LNCaP clone FGC (cell line): ENCODE data around the gene HDGFL2.
A peak's percentile ranks its signal among the peaks of the same experiment; 100 is the strongest.

Source experiments
- DNase-seq: peaks from one replicate; pipeline ENCODE4 v3.0.0-alpha.2; 2011; ENCODE audit warnings: low read depth
- H3K4me3 ChIP-seq: 2 replicates; pipeline ENCODE4 v1.5.1; 2011; ENCODE audit warnings: mild to moderate bottlenecking, low read depth, low read length, control low read depth
- TF ChIP-seq, protein P1 (sequence below): IDR thresholded peaks from 2 replicates; pipeline ENCODE4 v1.5.1; 2012; ENCODE audit warnings: mild to moderate bottlenecking; ENCODE audit not compliant: control insufficient read depth, insufficient read depth; ENCODE audit errors: extremely low read depth

HDGFL2 gene

DNA sequence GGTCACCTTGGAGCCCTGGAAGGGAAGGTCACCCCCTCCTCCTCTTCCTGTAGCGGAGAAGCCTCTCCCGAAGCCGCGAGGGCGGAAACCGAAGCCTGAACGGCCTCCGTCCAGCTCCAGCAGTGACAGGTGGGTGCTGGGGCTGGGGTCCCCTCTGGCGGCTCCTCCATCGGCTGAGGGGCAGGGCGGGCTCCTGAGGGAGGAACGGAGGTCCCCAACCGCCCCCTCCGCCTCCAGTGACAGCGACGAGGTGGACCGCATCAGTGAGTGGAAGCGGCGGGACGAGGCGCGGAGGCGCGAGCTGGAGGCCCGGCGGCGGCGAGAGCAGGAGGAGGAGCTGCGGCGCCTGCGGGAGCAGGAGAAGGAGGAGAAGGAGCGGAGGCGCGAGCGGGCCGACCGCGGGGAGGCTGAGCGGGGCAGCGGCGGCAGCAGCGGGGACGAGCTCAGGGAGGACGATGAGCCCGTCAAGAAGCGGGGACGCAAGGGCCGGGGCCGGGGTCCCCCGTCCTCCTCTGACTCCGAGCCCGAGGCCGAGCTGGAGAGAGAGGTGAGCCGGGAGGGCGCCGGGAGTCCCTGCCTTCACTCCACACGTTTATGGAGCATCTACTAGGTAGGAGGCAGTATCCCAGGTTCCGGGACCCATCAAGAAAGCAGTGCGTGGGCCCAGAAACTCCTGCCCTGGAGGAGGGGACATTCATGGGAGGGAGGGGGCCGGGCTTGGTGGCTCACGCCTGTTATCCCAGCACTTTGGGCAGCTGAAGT lies 22.0 kb downstream of the HDGFL2 start:
- no peak overlapping the region for H3K4me3 ChIP-seq
- TF ChIP-seq, protein P1, sequence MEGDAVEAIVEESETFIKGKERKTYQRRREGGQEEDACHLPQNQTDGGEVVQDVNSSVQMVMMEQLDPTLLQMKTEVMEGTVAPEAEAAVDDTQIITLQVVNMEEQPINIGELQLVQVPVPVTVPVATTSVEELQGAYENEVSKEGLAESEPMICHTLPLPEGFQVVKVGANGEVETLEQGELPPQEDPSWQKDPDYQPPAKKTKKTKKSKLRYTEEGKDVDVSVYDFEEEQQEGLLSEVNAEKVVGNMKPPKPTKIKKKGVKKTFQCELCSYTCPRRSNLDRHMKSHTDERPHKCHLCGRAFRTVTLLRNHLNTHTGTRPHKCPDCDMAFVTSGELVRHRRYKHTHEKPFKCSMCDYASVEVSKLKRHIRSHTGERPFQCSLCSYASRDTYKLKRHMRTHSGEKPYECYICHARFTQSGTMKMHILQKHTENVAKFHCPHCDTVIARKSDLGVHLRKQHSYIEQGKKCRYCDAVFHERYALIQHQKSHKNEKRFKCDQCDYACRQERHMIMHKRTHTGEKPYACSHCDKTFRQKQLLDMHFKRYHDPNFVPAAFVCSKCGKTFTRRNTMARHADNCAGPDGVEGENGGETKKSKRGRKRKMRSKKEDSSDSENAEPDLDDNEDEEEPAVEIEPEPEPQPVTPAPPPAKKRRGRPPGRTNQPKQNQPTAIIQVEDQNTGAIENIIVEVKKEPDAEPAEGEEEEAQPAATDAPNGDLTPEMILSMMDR: no peak
- DNase-seq: no peak

DNA sequence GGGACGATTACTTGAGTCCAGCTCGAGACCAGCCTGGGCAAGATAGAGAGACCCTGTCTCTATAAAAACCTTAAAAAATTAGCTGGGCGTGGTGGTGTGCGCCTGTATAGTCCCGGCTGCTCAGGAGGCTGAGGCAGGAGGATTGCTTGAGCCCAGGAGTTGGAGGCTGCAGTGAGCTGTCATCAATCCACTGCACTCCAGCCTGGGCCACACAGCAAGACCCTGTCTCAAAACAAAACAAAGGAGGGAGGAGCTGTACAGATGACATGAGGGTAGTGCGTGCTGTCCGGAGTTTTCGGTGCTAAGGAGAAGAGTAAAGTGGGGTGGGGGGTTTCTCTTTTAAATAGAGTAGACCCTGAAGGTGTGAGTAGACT lies 22.6 kb downstream of the HDGFL2 start:
- no peak for DNase-seq
- TF ChIP-seq, protein P1: no peak
- no peak overlapping the region for H3K4me3 ChIP-seq

DNA sequence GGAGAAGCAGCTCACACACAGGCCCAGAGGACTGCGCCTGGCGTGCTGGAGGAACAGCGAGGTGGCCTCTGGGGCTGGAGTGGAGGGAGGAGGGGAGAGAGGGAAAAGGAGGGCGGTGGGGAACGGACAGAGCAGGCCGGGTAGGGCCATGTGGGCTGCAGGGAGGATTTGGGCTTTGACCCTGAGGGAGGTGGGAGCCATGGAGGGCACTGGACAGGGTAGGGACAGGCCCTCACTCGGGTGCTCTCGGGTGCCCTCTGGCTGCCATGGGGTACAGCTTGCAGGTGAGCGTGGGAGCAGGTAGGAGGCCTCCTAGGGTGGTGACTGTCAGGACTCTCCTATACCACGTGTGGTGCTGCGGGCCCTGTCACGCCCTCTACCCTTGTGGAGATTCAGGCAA lies 23.4 kb downstream of the HDGFL2 start:
- H3K4me3 ChIP-seq: no peak overlapping the region
- no peak for DNase-seq
- TF ChIP-seq, protein P1: peak; percentile 55

DNA sequence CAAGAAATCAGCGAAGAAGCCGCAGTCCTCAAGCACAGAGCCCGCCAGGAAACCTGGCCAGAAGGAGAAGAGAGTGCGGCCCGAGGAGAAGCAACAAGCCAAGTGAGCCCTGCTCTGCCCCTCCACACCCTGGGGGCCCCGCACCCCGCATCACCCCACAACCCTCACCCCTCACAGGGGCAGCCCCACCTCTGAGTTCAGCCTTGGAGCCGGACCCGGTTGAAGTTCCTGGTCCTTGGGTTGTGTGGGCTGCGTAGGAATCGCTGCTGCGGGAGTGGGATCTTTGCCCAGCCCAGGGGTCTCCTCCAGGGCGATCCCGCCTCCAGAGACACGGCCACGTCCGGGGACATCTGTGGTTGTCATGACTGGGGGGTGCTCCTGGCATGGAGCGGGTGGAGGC lies 24.2 kb downstream of the HDGFL2 start:
- TF ChIP-seq, protein P1: no peak
- H3K4me3 ChIP-seq: no peak overlapping the region
- DNase-seq: no peak

DNA sequence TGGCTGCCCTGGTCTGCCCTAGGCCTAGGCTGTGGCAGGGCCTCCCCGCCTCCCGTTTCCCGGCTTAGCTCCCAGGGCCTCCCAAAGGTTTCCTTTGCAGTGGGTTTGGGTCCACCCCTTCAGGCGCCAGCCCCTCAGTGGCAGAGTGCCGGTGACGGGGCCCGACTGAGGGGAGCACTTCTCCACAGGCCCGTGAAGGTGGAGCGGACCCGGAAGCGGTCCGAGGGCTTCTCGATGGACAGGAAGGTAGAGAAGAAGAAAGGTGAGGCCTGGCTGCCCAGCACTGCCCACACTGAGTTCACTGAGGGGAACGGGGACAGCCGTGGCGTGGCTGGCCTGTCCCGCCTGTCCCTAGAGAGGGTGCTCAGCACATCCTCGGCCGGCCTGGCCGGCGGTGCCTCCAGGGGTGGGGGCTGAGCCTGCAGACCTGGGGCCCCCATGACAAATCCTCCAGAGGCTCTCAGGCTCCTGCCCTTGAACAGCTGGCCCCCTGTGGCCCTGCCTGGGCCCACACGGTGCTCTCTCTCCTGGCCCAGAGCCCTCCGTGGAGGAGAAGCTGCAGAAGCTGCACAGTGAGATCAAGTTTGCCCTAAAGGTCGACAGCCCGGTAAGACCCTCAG lies 25.8 kb downstream of the HDGFL2 start:
- DNase-seq: no peak
- TF ChIP-seq, protein P1: no peak
- H3K4me3 ChIP-seq: no peak overlapping the region

DNA sequence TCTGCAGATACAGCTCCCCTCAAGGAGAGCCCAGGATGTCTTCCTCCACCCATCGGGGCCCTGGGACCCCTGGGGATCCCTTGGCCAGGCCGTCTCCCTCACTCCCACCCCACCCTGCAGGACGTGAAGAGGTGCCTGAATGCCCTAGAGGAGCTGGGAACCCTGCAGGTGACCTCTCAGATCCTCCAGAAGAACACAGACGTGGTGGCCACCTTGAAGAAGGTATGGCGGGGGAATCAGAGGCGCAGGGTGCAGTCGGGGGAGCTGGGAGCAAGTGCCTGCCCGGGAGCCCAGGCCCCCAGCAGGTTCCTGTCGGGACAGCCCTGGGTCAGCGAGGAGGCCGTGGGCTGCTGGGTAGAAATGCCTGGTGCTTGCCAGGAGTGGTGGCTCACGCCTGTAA lies 26.6 kb downstream of the HDGFL2 start:
- H3K4me3 ChIP-seq: no peak overlapping the region
- TF ChIP-seq, protein P1: no peak
- no peak for DNase-seq

DNA sequence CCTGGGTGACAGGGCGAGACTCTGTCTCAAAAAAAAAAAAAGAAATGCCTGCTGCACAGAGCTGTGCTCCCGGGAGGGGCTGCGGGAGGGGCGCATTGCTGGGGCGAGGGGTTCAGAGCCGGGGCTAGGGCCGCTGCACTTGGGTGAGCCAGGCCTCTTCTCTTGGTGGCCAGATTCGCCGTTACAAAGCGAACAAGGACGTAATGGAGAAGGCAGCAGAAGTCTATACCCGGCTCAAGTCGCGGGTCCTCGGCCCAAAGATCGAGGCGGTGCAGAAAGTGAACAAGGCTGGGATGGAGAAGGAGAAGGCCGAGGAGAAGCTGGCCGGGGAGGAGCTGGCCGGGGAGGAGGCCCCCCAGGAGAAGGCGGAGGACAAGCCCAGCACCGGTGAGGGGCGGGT lies 27.2 kb downstream of the HDGFL2 start:
- TF ChIP-seq, protein P1: no peak
- DNase-seq: no peak
- H3K4me3 ChIP-seq: no peak overlapping the region
